Fibroblast of pulmonary artery (primary cell): Measurements from ENCODE around the gene CCDC88A.
"Not testable (repeated sequence)": the region's sequence is repeated elsewhere in the genome, so short reads cannot be mapped to it uniquely, and the experiment has no call there.

Experiments used
- DNase-seq: peaks from one replicate; pipeline ENCODE4 v3.0.0-alpha.2; 2010; ENCODE audit warnings: low read depth
- H3K4me3 ChIP-seq: replicated peaks from 2 replicates; pipeline ENCODE4 v1.5.1; 2011; ENCODE audit warnings: low read depth, mild to moderate bottlenecking, control low read depth, low read length, moderate library complexity
- TF ChIP-seq, protein P1 (sequence below): IDR thresholded peaks from 2 replicates; pipeline ENCODE4 v1.5.1; 2011; ENCODE audit warnings: mild to moderate bottlenecking, control low read depth, low read length, inconsistent platforms; ENCODE audit errors: missing control alignments

CCDC88A gene

DNA sequence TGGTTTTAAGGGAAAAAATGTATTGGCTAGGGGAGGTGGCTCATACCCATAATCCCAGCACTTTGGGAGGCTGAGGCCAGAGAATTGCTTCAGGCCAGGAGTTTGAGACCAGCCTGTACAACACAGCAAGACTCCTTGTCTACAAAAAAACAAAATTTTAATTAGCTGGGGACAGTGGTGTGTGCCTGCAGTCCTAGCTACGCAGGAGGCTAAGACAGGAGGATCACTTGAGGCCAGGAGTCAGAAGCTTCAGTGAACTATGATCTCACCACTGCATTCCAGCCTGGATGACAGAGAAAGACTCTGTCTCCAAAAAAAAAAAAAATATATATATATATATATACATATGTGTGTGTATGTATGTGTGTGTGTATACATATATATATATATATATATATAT, 18.5 kb downstream of the CCDC88A start:
- TF ChIP-seq, protein P1, sequence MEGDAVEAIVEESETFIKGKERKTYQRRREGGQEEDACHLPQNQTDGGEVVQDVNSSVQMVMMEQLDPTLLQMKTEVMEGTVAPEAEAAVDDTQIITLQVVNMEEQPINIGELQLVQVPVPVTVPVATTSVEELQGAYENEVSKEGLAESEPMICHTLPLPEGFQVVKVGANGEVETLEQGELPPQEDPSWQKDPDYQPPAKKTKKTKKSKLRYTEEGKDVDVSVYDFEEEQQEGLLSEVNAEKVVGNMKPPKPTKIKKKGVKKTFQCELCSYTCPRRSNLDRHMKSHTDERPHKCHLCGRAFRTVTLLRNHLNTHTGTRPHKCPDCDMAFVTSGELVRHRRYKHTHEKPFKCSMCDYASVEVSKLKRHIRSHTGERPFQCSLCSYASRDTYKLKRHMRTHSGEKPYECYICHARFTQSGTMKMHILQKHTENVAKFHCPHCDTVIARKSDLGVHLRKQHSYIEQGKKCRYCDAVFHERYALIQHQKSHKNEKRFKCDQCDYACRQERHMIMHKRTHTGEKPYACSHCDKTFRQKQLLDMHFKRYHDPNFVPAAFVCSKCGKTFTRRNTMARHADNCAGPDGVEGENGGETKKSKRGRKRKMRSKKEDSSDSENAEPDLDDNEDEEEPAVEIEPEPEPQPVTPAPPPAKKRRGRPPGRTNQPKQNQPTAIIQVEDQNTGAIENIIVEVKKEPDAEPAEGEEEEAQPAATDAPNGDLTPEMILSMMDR, result no peak
- no peak overlapping the region for H3K4me3 ChIP-seq
- no peak for DNase-seq

DNA sequence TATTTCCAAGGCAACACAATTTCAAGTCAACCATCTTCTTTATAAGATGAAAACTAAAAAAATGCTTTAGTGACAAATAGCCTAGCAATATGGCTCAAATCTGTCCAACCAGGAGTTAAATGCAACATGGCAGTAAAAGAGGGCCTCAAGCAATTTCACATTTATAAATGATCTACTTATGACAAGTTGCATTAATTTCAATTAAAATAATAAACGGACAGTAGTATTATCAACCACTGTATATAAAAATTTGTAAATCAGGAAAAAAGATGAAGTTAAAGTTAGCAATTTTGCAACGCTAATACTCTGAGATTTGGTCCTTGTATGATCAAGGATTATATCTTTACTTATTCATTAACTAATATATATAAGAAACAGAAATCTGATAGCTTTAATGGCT, 19.3 kb downstream of the CCDC88A start:
- H3K4me3 ChIP-seq, result no peak overlapping the region
- TF ChIP-seq, protein P1, result no peak
- no peak for DNase-seq

DNA sequence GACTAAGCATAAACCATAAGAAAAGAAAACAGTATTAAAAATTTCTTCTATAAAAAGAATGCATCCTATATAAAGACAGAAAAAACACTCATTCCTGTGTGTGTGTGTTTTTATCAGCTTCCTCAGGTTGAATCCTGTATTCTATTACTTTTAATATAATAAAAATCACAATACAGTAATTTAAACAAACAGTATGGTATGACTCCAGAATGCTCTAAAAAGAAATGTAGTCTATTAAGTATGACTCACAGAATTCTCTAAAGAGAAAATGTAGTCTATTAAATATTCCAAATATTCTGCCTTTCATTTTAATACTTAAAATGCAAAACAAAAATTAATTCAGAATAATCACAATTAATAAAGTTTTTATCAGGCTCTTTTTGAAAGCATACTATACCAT, 19.8 kb downstream of the CCDC88A start:
- no peak overlapping the region for H3K4me3 ChIP-seq
- TF ChIP-seq, protein P1, result no peak
- no peak for DNase-seq

DNA sequence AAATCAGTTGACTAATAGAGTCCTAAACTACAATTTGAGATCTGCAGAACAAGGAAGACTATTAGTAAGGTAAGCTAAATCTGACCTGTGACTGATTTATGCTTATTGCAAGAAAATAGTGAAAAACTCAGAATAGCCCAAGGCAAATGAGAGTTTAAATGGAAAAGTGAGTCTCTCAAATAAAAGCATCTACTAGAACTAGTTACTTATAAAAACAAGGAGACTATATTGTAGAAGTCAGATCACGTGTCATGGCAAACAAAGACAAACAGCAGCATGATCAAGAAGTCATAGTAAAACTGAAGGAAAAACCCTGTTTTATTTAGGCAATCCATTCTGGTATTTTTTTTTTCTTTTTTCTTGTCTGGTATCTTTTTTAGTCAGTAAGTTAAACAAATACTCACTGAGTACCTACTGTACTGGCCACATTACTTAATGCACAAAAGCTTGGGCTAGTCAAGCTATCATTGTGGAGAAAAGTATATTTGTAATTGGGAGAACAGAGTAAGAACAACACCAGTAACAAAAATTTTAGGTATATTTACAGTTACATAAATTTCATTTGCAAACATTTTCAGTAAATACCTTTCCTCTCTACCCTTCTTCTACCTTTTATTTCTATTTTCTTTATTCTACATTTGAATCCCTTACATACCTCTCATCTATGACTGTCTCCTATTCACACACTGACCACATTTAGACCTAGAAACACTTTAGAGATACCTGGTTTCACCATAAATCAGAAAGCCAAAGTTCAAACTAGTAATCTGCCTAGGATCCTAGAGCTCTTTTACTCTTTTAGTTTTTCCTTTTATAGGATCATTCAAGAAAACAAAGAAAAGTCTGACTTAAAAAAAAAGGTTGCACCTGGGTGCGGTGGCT, 23.7 kb downstream of the CCDC88A start:
- no peak for DNase-seq
- no peak overlapping the region for H3K4me3 ChIP-seq

DNA sequence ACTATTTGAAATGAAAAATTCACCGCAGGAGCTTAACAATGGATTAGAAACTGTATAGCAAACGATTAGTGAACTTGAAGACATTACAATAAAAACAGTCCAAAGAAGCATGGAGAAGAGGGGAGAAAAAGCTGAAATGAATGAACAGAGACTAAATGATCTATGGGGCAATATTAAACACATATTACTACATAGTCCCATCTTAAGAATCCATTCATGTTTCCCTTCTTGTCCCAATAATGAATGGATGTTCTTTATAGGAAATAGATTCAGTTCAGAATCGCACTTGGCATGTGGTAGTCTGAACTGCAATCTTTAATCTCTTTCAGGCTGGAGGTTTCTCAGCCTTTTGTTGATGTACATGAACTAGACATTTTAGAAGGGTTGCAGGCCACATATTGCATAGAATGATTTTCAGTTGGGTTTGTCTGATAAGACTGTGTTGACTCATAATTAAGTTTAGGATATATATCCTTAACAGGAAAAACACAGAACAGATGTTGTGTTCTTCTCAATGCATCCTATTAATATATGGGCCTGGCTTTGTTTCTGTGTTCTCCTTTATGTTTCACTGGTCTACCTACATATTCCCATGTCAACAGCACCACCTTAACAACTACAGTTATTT, 27.9 kb downstream of the CCDC88A start:
- TF ChIP-seq, protein P1, result no peak
- DNase-seq, result no peak
- no peak overlapping the region for H3K4me3 ChIP-seq

More for the DNA sequence above, 23.7 kb downstream of the CCDC88A start:
- TF ChIP-seq, protein P1, result no peak

DNA sequence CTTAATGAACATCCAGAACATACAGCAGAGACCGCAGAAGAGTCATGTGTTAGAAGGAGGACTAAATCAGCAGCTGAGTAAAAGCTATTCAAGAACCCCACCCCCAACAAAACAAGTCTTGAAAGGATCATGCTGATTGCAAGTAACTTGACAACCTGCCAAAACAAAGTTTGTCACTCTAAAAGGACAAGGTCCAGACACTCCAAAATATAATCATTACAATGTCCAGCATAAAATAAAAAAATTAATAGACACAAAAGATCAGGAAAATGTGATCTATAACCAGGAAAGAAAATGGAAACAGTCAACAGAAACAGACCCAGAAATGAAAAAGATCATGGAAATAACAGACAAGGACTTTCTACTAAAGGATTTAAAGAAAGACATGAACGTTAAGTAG, 28.5 kb downstream of the CCDC88A start:
- H3K4me3 ChIP-seq, result no peak overlapping the region
- no peak for DNase-seq
- TF ChIP-seq, protein P1, result no peak

DNA sequence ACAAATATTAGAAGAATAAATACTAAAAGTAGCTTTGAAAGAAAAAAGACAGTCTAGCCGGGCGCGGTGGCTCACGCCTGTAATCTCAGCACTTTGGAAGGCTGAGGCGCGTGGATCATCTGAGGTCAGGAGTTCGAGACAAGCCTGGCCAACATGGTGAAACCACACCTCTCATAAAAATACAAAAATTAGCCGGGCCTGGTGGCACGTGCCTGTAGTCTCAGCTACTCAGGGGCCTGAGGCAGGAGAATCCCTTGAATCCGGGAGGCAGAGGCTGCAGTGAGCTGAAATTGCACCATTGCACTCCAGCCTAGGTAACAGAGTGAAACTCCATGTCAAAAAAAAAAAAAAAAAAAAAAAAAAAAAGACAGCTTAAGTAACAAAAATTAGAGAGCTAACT, 34.1 kb downstream of the CCDC88A start:
- DNase-seq, H3K4me3 ChIP-seq: not testable (repeated sequence)
